ENCODE results near the gene FAM227B.
"Not testable (repeated sequence)": the region's sequence is repeated elsewhere in the genome, so short reads cannot be mapped to it uniquely, and the experiment has no call there.

FAM227B gene

GRCh38 chr15:49366496-49366895 lies 254.1 kb downstream of the FAM227B start:
- no peak overlapping the region for H3K27ac ChIP-seq (ENCODE audit: poor library complexity, severe bottlenecking)
- ATAC-seq (ENCODE audit: low read depth), result no peak

GRCh38 chr15:49361370-49361769 lies 259.2 kb downstream of the FAM227B start:
- no peak for DNase-seq (ENCODE audit: low spot score)

More at GRCh38 chr15:49366496-49366895, 254.1 kb downstream of the FAM227B start:
- Histone ChIP-seq H3K27me3 (ENCODE audit: insufficient read depth, poor library complexity, severe bottlenecking) (no peaks in the 10 kb centered on the region), H3K9me3 (ENCODE audit: severe bottlenecking) (no peaks in the 10 kb centered on the region), H3K4me3 (ENCODE audit: severe bottlenecking) (no peak overlapping the region), H3K4me1 (ENCODE audit: insufficient read depth, poor library complexity, severe bottlenecking) (no peaks in the 10 kb centered on the region), H3K36me3 (ENCODE audit: low read depth) (no peaks in the 10 kb centered on the region)
- TF ChIP-seq CTCF (IDR thresholded peaks at IDR 0.05; ENCODE audit: poor library complexity, severe bottlenecking), result no peak
- DNase-seq (ENCODE audit: low spot score), result no peak

GRCh38 chr15:49354439-49354838 lies 266.2 kb downstream of the FAM227B start:
- ATAC-seq (ENCODE audit: low read depth), result not testable (repeated sequence)

More at GRCh38 chr15:49361370-49361769, 259.2 kb downstream of the FAM227B start:
- Histone ChIP-seq H3K27me3 (ENCODE audit: insufficient read depth, poor library complexity, severe bottlenecking) (no peaks in the 10 kb centered on the region), H3K9me3 (ENCODE audit: severe bottlenecking) (no peaks in the 10 kb centered on the region), H3K4me3 (ENCODE audit: severe bottlenecking) (no peak overlapping the region), H3K4me1 (ENCODE audit: insufficient read depth, poor library complexity, severe bottlenecking) (no peaks in the 10 kb centered on the region), H3K36me3 (ENCODE audit: low read depth) (no peaks in the 10 kb centered on the region), H3K27ac (ENCODE audit: poor library complexity, severe bottlenecking) (no peak overlapping the region)
- no peak for TF ChIP-seq CTCF (IDR thresholded peaks at IDR 0.05; ENCODE audit: poor library complexity, severe bottlenecking)
- no peak; the same call in 2 of the 3 replicates for ATAC-seq (ENCODE audit: low read depth)

GRCh38 chr15:49343546-49343945 lies 277.1 kb downstream of the FAM227B start:
- Histone ChIP-seq H3K27ac (ENCODE audit: poor library complexity, severe bottlenecking) (no peak overlapping the region), H3K4me1 (ENCODE audit: insufficient read depth, poor library complexity, severe bottlenecking) (no peaks in the 10 kb centered on the region), H3K9me3 (ENCODE audit: severe bottlenecking) (no peaks in the 10 kb centered on the region), H3K36me3 (ENCODE audit: low read depth) (no peaks in the 10 kb centered on the region; the same call in 1 of the 2 replicates), H3K4me3 (ENCODE audit: severe bottlenecking) (no peak overlapping the region), H3K27me3 (ENCODE audit: insufficient read depth, poor library complexity, severe bottlenecking) (no peaks in the 10 kb centered on the region)
- TF ChIP-seq CTCF (IDR thresholded peaks at IDR 0.05; ENCODE audit: poor library complexity, severe bottlenecking), result no peak
- no peak for ATAC-seq (ENCODE audit: low read depth)
- DNase-seq (ENCODE audit: low spot score), result no peak

More at GRCh38 chr15:49354439-49354838, 266.2 kb downstream of the FAM227B start:
- not testable (repeated sequence) for H3K9me3 ChIP-seq (ENCODE audit: severe bottlenecking); H3K4me3 ChIP-seq (ENCODE audit: severe bottlenecking); H3K27ac ChIP-seq (ENCODE audit: poor library complexity, severe bottlenecking); H3K27me3 ChIP-seq (ENCODE audit: insufficient read depth, poor library complexity, severe bottlenecking); DNase-seq (ENCODE audit: low spot score); H3K4me1 ChIP-seq (ENCODE audit: insufficient read depth, poor library complexity, severe bottlenecking); H3K36me3 ChIP-seq (ENCODE audit: low read depth)

DNA sequence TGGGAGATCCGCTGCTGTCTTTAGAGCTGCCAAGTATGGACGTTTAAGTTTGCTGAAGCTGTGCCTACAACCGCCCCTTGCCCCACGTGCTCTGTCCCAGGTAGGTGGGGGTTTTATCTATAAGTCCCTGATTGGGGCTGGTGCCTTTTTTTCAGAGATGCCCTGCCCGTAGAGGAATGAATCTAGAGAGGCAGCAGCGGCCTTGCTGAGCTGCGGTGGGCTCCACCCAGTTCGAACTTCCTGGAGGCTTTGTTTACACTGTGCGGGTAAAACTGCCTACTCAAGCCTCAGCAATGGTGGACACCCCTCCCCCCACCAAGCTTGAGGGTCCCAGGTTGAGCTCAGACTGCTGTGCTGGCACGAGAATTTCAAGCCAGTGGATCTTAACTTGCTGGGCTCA lies 281.0 kb downstream of the FAM227B start:
- Histone ChIP-seq H3K9me3 (ENCODE audit: severe bottlenecking) (no peaks in the 10 kb centered on the region), H3K27ac (ENCODE audit: poor library complexity, severe bottlenecking) (no peak overlapping the region), H3K4me1 (ENCODE audit: insufficient read depth, poor library complexity, severe bottlenecking) (no peaks in the 10 kb centered on the region), H3K27me3 (ENCODE audit: insufficient read depth, poor library complexity, severe bottlenecking) (no peaks in the 10 kb centered on the region), H3K36me3 (ENCODE audit: low read depth) (no peaks in the 10 kb centered on the region; the same call in 1 of the 2 replicates), H3K4me3 (ENCODE audit: severe bottlenecking) (no peak overlapping the region)
- ATAC-seq (ENCODE audit: low read depth), result no peak
- no peak for DNase-seq (ENCODE audit: low spot score)
- TF ChIP-seq CTCF (IDR thresholded peaks at IDR 0.05; ENCODE audit: poor library complexity, severe bottlenecking), result no peak

Measured in RWPE2 (cell line).